Activated CD8-positive, alpha-beta memory T cell treated with anti-CD3 and anti-CD28 coated beads for 1 hour (primary cell): Measurements from ENCODE around the gene AGGF1.
"Not testable (repeated sequence)": the region's sequence is repeated elsewhere in the genome, so short reads cannot be mapped to it uniquely, and the experiment has no call there.

Source experiments
- DNase-seq, 2 donors: peaks; one replicate each; pipeline ENCODE4 v3.0.0-alpha.2; 2020; ENCODE audit warnings: low read depth in 1 of 2; ENCODE audit errors: extremely low read depth in 1 of 2

The AGGF1 gene

GRCh38 chr5:77083088-77083487, 52.9 kb downstream of the AGGF1 start:
- no peak for DNase-seq

- DNase-seq, result no peak
Observed at GRCh38 chr5:77086368-77086688, 56.1 kb downstream of the AGGF1 start.

- DNase-seq, result peak; percentile 33 to 42
Observed at GRCh38 chr5:77086689-77087483, 56.7 kb downstream of the AGGF1 start, which contains the start of gene ZBED3. ZBED3 (minus strand) TSS chr5:77087285; CDS start chr5:77077878, 9,407 bp downstream.

GRCh38 chr5:77087484-77088261, 57.5 kb downstream of the AGGF1 start:
- DNase-seq, result no peak

GRCh38 chr5:77095189-77095588, 65.0 kb downstream of the AGGF1 start:
- DNase-seq, result no peak

- no peak for DNase-seq
Observed at GRCh38 chr5:77101298-77101697, 71.1 kb downstream of the AGGF1 start.

GRCh38 chr5:77102549-77102948, 72.3 kb downstream of the AGGF1 start:
- DNase-seq, result no peak

GRCh38 chr5:77103457-77103856, 73.3 kb downstream of the AGGF1 start:
- no peak for DNase-seq

- DNase-seq, result no peak
Observed at GRCh38 chr5:77104813-77105212, 74.6 kb downstream of the AGGF1 start.

- not testable (repeated sequence) for DNase-seq
Observed at GRCh38 chr5:77107035-77107434, 76.8 kb downstream of the AGGF1 start.
